PC-9 (cell line): ENCODE results near the gene IL17REL. TPM values are rescaled to one million over a fixed set of nuclear protein-coding genes. Genes with fewer than 3 reads are reported as not detected.

Source experiments
- BruUV-seq: library from RNA; stranded (reverse); fragments of 400-500 nt; replicated peaks from 2 replicates; lab custom pipeline; 2021; lab: Mats Ljungman, UMichigan
- CTCF ChIA-PET: fragments of 300-600 bp; sonication (Branson Sonifier 250); formaldehyde crosslinking; loops from one replicate; lab custom pipeline; 2022; ENCODE audit warnings: antibody characterized with exemption; lab: Charles Lee
- POLR2A ChIA-PET: fragments of 300-600 bp; sonication (Branson Sonifier 250); formaldehyde crosslinking; loops from one replicate; lab custom pipeline; 2022; ENCODE audit warnings: antibody characterized with exemption; ENCODE audit not compliant: unreplicated experiment; lab: Charles Lee
- DNase-seq, 2 experiments: peaks; one replicate each; pipeline versions ENCODE4 v3.0.0 to v3.0.0-alpha.2; 2015 to 2022; ENCODE audit warnings: mixed read lengths in 1 of 2
- H2AFZ ChIP-seq: fragments of 200-600 bp; sonication (generic); 2 replicates; pipeline ENCODE4 v1.8.1; 2017; ENCODE audit warnings: antibody characterized with exemption
- H3F3A ChIP-seq: fragments of 200-600 bp; sonication (generic); 2 replicates; pipeline ENCODE4 v1.8.1; 2017; ENCODE audit warnings: antibody characterized with exemption, mild to moderate bottlenecking, low read depth; ENCODE audit not compliant: insufficient read depth
- H3K27ac ChIP-seq: fragments of 200-600 bp; sonication (generic); 2 replicates; pipeline ENCODE4 v1.6.1; 2016; ENCODE audit warnings: mixed run types
- H3K27me3 ChIP-seq: fragments of 200-600 bp; sonication (generic); 2 replicates; pipeline ENCODE4 v1.6.1; 2016; ENCODE audit warnings: low read depth, mixed run types; ENCODE audit not compliant: insufficient read depth
- H3K36me3 ChIP-seq: fragments of 200-600 bp; sonication (generic); 2 replicates; pipeline ENCODE4 v1.6.1; 2016; ENCODE audit warnings: low read depth, mixed run types
- H3K4me1 ChIP-seq: fragments of 200-600 bp; sonication (generic); replicated peaks from 2 replicates; pipeline ENCODE4 v1.6.1; 2016; ENCODE audit warnings: mixed run types; ENCODE audit not compliant: insufficient read depth
- H3K4me2 ChIP-seq: fragments of 200-600 bp; sonication (generic); 2 replicates; pipeline ENCODE4 v1.6.1; 2017; ENCODE audit warnings: mixed run types
- H3K4me3 ChIP-seq: fragments of 200-600 bp; sonication (generic); 2 replicates; pipeline ENCODE4 v1.6.1; 2016; ENCODE audit warnings: mixed run types
- H3K79me2 ChIP-seq: fragments of 200-600 bp; sonication (generic); 2 replicates; pipeline ENCODE4 v1.6.1; 2017; ENCODE audit warnings: low read depth, mixed run types
- H3K9me2 ChIP-seq: fragments of 200-600 bp; sonication (generic); 2 replicates; pipeline ENCODE4 v1.8.1; 2017; ENCODE audit warnings: mild to moderate bottlenecking; ENCODE audit not compliant: insufficient read depth
- H3K9me3 ChIP-seq: fragments of 200-600 bp; sonication (generic); 2 replicates; pipeline ENCODE4 v1.8.1; 2016; ENCODE audit warnings: low read depth; ENCODE audit not compliant: insufficient read depth
- H4K20me1 ChIP-seq: fragments of 200-600 bp; sonication (generic); 2 replicates; pipeline ENCODE4 v1.8.1; 2017; ENCODE audit not compliant: insufficient read depth
- CTCF ChIP-seq: fragments of 200-600 bp; sonication (generic); conservative IDR thresholded peaks from 2 replicates; pipeline ENCODE4 v1.6.1; 2017; ENCODE audit warnings: mixed run types, antibody characterized with exemption, mild to moderate bottlenecking, moderate library complexity
- EZH2 ChIP-seq: fragments of 200-600 bp; sonication (generic); IDR thresholded peaks from 2 replicates; pipeline ENCODE4 v1.8.0; 2017; ENCODE audit warnings: antibody characterized with exemption, low read depth
- intact Hi-C: fragments of 100-400 bp; cut with micrococcal nuclease; formaldehyde crosslinking; loops from one replicate; pipeline ENCODE4 v1.10.0; 2022; ENCODE audit not compliant: unreplicated experiment
- total RNA-seq: library from RNA; stranded (reverse); gene quantifications from 2 replicates; pipeline ENCODE4 v1.2.3, GENCODE V29; 2021

The IL17REL gene
- total RNA-seq, 1 experiment from 2014 or later: not detected

DNA sequence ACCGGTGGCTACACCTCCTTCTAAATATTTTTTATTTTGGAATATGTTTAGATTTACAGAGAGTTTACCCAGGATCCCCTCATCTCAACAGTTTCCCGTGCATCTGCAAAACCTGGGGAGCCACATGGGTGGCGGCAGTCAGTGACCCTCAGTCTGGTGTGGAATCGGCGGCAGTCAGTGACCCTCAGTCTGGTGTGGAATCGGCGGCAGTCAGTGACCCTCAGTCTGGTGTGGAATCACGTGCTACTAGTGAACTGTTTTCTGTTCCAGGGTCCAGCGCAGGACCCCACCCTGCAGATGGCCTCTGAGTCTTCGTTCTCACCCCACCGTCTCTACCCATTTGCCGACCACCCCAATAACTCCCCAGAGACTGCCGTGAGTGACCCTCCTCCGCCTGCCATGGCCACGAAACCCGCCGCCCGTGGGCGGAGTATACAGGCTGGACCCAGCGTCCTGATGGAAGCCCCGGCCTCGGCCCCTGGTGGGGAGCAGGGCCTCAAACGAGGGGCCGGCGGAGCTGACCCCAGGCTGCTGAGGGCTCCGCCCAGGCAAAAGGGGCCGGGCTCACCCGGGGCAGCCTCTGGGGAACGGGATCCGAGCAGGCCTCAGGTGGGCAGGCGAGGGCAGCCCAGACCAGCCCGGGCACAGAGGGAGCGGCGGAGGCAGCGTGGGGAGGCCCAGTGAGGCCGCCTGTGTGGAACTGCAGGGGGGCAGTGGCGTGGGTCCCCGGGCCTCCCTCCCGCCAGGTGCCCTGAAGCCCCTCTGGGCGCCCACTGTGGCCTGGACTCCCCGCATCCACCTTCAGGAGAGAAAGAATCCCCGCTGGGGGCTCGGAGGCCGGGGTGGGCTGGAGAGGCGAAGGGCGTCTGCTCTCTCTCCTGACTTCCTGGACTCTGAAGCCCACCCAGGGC is 2.5 kb downstream of the IL17REL start:
- CTCF ChIA-PET: no interaction called here
- H4K20me1 ChIP-seq: 0 out of 2 replicates have a peak, but pooled peaks cover 6% of the 10 kb centered on the region
- no peaks in the 10 kb centered on the region for H3K9me2 ChIP-seq
- peaks cover 18% of the 10 kb centered on the region; the same call in 1 of the 2 replicates for H3K4me1 ChIP-seq
- H3K4me3 ChIP-seq: no peak overlapping the region
- TF ChIP-seq EZH2 (no peak), CTCF (no peak)
- no peaks in the 10 kb centered on the region for H3K36me3 ChIP-seq
- H3K27ac ChIP-seq: no peak overlapping the region
- DNase-seq: no peak
- H3K9me3 ChIP-seq: no peaks in the 10 kb centered on the region
- peaks cover 23% of the 10 kb centered on the region for H3K27me3 ChIP-seq
- H3K79me2 ChIP-seq: no peaks in the 10 kb centered on the region
- H2AFZ ChIP-seq: no peak overlapping the region
- BruUV-seq: no TSS peak
- intact Hi-C loops: no loop called here
- POLR2A ChIA-PET: no interaction called here
- H3F3A ChIP-seq: peaks cover 17% of the 10 kb centered on the region
- H3K4me2 ChIP-seq: no peak overlapping the region

GRCh38 chr22:50009251-50009650 is 3.3 kb downstream of the IL17REL start:
- 0 out of 2 replicates have a peak, but pooled peaks cover 6% of the 10 kb centered on the region for H4K20me1 ChIP-seq
- H3K27ac ChIP-seq: no peak overlapping the region
- intact Hi-C loops: no loop called here
- DNase-seq: no peak
- H3K4me2 ChIP-seq: no peak overlapping the region
- no peaks in the 10 kb centered on the region for H3K36me3 ChIP-seq
- CTCF ChIA-PET: no interaction called here
- peaks cover 18% of the 10 kb centered on the region; the same call in 1 of the 2 replicates for H3K4me1 ChIP-seq
- TF ChIP-seq EZH2 (no peak), CTCF (no peak)
- H3K4me3 ChIP-seq: no peak overlapping the region
- peaks cover 23% of the 10 kb centered on the region for H3K27me3 ChIP-seq
- no peaks in the 10 kb centered on the region for H3K79me2 ChIP-seq
- no peaks in the 10 kb centered on the region for H3K9me3 ChIP-seq
- no peaks in the 10 kb centered on the region for H3K9me2 ChIP-seq
- no TSS peak for BruUV-seq
- POLR2A ChIA-PET: no interaction called here
- H3F3A ChIP-seq: peaks cover 17% of the 10 kb centered on the region
- H2AFZ ChIP-seq: no peak overlapping the region

- H4K20me1 ChIP-seq: 0 out of 2 replicates have a peak, but pooled peaks cover 6% of the 10 kb centered on the region
- H3K79me2 ChIP-seq: no peaks in the 10 kb centered on the region
- POLR2A ChIA-PET: no interaction called here
- no peaks in the 10 kb centered on the region for H3K9me3 ChIP-seq
- no peak overlapping the region for H3K4me3 ChIP-seq
- no TSS peak for BruUV-seq
- no peak overlapping the region for H2AFZ ChIP-seq
- peaks cover 18% of the 10 kb centered on the region; the same call in 1 of the 2 replicates for H3K4me1 ChIP-seq
- 0 out of 2 replicates have a peak overlapping the region, but pooled peaks have one; percentile 16 for H3K4me2 ChIP-seq
- no peak for TF ChIP-seq CTCF
- no peak for TF ChIP-seq EZH2
- intact Hi-C loops: no loop called here
- no peaks in the 10 kb centered on the region for H3K36me3 ChIP-seq
- DNase-seq: peak in 1 of 2 experiments; percentile 67
- no peak overlapping the region for H3K27ac ChIP-seq
- H3K9me2 ChIP-seq: no peaks in the 10 kb centered on the region
- H3F3A ChIP-seq: peaks cover 17% of the 10 kb centered on the region
- peaks cover 23% of the 10 kb centered on the region for H3K27me3 ChIP-seq
- CTCF ChIA-PET: interaction anchor here (0.6 kb wide), 1 partner anchor 15 kb away, joined by 3 read pairs; no protein-coding TSS in a partner anchor
These were observed 4.2 kb downstream of the IL17REL start for GRCh38 chr22:50008151-50009040.
